Fibroblast of upper back skin (primary cell): ENCODE results near the gene PHLPP1.
A peak's percentile ranks its signal among the peaks of the same experiment; 100 is the strongest.
"Not testable (repeated sequence)": the region's sequence is repeated elsewhere in the genome, so short reads cannot be mapped to it uniquely, and the experiment has no call there.

ENCODE experiments used
- DNase-seq: peaks from one replicate; pipeline ENCODE4 v3.0.0-alpha.2; 2013

Gene PHLPP1

GRCh38 chr18:62717925-62718800 is 2.8 kb downstream of the PHLPP1 start:
- DNase-seq = no peak

GRCh38 chr18:62720048-62720447 is 4.7 kb downstream of the PHLPP1 start:
- no peak for DNase-seq

- DNase-seq = no peak
Measured at GRCh38 chr18:62720766-62721613, 5.6 kb downstream of the PHLPP1 start.

GRCh38 chr18:62721839-62722795 is 6.8 kb downstream of the PHLPP1 start:
- DNase-seq = no peak

GRCh38 chr18:62723666-62724281 is 8.4 kb downstream of the PHLPP1 start:
- no peak for DNase-seq

GRCh38 chr18:62725896-62726295 is 10.6 kb downstream of the PHLPP1 start:
- no peak for DNase-seq

- no peak for DNase-seq
Measured at GRCh38 chr18:62728254-62728653, 12.9 kb downstream of the PHLPP1 start.

GRCh38 chr18:62729487-62730386 is 14.4 kb downstream of the PHLPP1 start:
- no peak for DNase-seq

- DNase-seq = no peak
Measured at GRCh38 chr18:62730941-62731340, 15.6 kb downstream of the PHLPP1 start.

- peak; percentile 22 for DNase-seq
Measured at GRCh38 chr18:62732617-62733016, 17.3 kb downstream of the PHLPP1 start.

- no peak for DNase-seq
Measured at GRCh38 chr18:62734290-62734689, 18.9 kb downstream of the PHLPP1 start.

GRCh38 chr18:62735387-62735786 is 20.0 kb downstream of the PHLPP1 start:
- no peak for DNase-seq

- no peak for DNase-seq
Measured at GRCh38 chr18:62736077-62736855, 20.9 kb downstream of the PHLPP1 start.

- DNase-seq = no peak
Measured at GRCh38 chr18:62737241-62737873, 22.0 kb downstream of the PHLPP1 start.

- no peak for DNase-seq
Measured at GRCh38 chr18:62738639-62739038, 23.3 kb downstream of the PHLPP1 start.

GRCh38 chr18:62739911-62740310 is 24.6 kb downstream of the PHLPP1 start:
- DNase-seq = no peak

- DNase-seq = not testable (repeated sequence)
Measured at GRCh38 chr18:62740650-62741049, 25.3 kb downstream of the PHLPP1 start.

GRCh38 chr18:62741118-62741566 is 25.8 kb downstream of the PHLPP1 start:
- DNase-seq = peak; percentile 35

- no peak for DNase-seq
Measured at GRCh38 chr18:62741584-62741983, 26.2 kb downstream of the PHLPP1 start.
